Hepatocyte (in vitro differentiated cells): ENCODE measurements around the gene FABP7.

Source experiments
- EZH2 ChIP-seq: fragments of 200-600 bp; sonication (generic); IDR thresholded peaks from 2 replicates; pipeline ENCODE4 v1.6.1; 2016; ENCODE audit warnings: antibody characterized with exemption, mild to moderate bottlenecking, borderline replicate concordance
- EZH2phosphoT487 ChIP-seq: fragments of 200-600 bp; sonication (generic); IDR thresholded peaks from one replicate; pipeline ENCODE4 v1.6.1; 2018; ENCODE audit warnings: antibody characterized with exemption, mild to moderate bottlenecking, low read depth, moderate library complexity; ENCODE audit not compliant: unreplicated experiment, severe bottlenecking
- TF ChIP-seq, protein P1 (sequence below): fragments of 200-600 bp; sonication (generic); IDR thresholded peaks from 2 replicates; pipeline ENCODE4 v1.5.1; 2016; ENCODE audit warnings: antibody characterized with exemption, mild to moderate bottlenecking; ENCODE audit not compliant: poor library complexity

DNA sequence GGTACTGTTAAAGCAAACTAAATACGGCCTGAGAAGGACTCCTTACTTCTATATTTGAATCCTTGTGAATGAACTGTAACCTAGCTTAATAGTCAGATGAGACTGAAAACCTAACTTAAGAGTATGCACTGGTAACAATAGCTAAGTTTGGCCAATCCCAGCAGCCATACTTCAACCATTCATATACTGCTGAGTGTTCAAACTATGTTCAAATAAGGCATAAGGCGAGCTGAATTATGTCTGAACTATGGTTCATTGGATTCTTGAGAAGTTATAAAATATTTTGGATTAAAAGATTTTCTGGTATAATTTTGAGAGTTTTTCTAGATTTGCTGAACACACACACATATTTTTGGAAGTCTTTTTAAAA lies 11.8 kb downstream of the FABP7 start:
- TF ChIP-seq, protein P1, sequence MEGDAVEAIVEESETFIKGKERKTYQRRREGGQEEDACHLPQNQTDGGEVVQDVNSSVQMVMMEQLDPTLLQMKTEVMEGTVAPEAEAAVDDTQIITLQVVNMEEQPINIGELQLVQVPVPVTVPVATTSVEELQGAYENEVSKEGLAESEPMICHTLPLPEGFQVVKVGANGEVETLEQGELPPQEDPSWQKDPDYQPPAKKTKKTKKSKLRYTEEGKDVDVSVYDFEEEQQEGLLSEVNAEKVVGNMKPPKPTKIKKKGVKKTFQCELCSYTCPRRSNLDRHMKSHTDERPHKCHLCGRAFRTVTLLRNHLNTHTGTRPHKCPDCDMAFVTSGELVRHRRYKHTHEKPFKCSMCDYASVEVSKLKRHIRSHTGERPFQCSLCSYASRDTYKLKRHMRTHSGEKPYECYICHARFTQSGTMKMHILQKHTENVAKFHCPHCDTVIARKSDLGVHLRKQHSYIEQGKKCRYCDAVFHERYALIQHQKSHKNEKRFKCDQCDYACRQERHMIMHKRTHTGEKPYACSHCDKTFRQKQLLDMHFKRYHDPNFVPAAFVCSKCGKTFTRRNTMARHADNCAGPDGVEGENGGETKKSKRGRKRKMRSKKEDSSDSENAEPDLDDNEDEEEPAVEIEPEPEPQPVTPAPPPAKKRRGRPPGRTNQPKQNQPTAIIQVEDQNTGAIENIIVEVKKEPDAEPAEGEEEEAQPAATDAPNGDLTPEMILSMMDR = no peak
- TF ChIP-seq EZH2 (no peak), EZH2phosphoT487 (no peak)
